SK-N-SH (cell line): ENCODE measurements around the gene COQ8B.

Experiments
- CHD2 ChIP-seq: fragments of 150-350 bp; IDR thresholded peaks from 2 replicates; pipeline ENCODE4 v1.6.1; 2018; ENCODE audit warnings: low read length; ENCODE audit not compliant: partially characterized antibody
- JUND ChIP-seq: IDR thresholded peaks from 2 replicates; pipeline ENCODE4 v1.4.0; 2012
- NFIC ChIP-seq: IDR thresholded peaks from 2 replicates; pipeline ENCODE4 v1.4.0; 2012; ENCODE audit warnings: borderline replicate concordance
- POLR2AphosphoS5 ChIP-seq: IDR thresholded peaks from 2 replicates; pipeline ENCODE4 v1.6.1; 2012; ENCODE audit warnings: low read depth, low read length
- RFX5 ChIP-seq: IDR thresholded peaks from 2 replicates; pipeline ENCODE4 v1.6.1; 2012; ENCODE audit warnings: mild to moderate bottlenecking, improper control_type of control experiment, low read length
- SIN3A ChIP-seq: IDR thresholded peaks from 2 replicates; pipeline ENCODE4 v1.6.1; 2012; ENCODE audit warnings: low read depth, mild to moderate bottlenecking, low read length, moderate library complexity, borderline replicate concordance
- SMC3 ChIP-seq: IDR thresholded peaks from 2 replicates; pipeline ENCODE4 v1.6.1; 2012; ENCODE audit warnings: low read depth, low read length, improper control_type of control experiment
- YY1 ChIP-seq: IDR thresholded peaks from 2 replicates; pipeline ENCODE4 v1.4.0; 2012; ENCODE audit warnings: low read depth, mild to moderate bottlenecking
- TF ChIP-seq, protein P1 (sequence below): fragments of 200-600 bp; sonication (generic); IDR thresholded peaks from 2 replicates; pipeline ENCODE4 v1.6.1; 2017; ENCODE audit warnings: antibody characterized with exemption, mild to moderate bottlenecking, moderate library complexity
- TF ChIP-seq, protein P2 (sequence below): IDR thresholded peaks from 2 replicates; pipeline ENCODE4 v1.4.0; 2012; ENCODE audit warnings: low read depth, borderline replicate concordance
- TF ChIP-seq, protein P3 (sequence below): IDR thresholded peaks from 2 replicates; pipeline ENCODE4 v1.6.1; 2012; ENCODE audit warnings: mild to moderate bottlenecking, low read depth, low read length, moderate library complexity

DNA sequence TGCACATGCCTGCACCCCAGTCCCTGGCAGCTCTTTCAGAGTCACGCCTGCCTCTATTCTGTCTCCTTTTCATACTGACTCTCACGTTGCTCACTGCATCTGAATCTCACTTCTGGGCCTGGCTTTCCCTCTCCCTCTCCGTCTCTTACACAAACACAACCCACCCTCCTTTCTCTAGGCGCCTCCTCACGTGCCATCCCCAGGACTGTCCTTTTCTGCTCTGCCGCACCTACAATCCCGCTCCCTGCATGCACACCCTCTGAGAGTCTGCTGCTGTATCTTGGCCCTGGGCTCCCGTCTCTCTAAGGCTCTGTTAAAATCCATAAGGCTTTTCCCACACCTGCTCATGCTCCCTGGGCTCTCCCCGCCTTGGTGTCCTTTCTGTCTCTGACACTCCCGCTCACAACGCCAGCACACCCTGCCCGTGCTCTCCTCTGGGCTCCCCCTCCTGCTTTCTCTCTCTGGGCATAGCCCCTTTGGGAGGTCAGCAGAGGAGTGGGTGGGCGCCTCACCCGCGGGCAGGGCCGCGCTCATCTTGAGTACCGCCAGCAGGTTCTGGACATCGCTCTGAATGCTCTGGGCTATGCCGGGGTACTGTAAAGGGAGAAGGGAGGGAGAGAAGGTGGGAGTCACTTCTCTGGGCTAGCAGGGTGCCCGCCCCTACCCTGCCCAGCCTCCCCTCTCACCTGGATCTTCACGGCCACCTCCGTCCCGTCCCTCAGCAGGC, 13.5 kb downstream of the COQ8B start:
- no peak for TF ChIP-seq YY1
- TF ChIP-seq, protein P1, sequence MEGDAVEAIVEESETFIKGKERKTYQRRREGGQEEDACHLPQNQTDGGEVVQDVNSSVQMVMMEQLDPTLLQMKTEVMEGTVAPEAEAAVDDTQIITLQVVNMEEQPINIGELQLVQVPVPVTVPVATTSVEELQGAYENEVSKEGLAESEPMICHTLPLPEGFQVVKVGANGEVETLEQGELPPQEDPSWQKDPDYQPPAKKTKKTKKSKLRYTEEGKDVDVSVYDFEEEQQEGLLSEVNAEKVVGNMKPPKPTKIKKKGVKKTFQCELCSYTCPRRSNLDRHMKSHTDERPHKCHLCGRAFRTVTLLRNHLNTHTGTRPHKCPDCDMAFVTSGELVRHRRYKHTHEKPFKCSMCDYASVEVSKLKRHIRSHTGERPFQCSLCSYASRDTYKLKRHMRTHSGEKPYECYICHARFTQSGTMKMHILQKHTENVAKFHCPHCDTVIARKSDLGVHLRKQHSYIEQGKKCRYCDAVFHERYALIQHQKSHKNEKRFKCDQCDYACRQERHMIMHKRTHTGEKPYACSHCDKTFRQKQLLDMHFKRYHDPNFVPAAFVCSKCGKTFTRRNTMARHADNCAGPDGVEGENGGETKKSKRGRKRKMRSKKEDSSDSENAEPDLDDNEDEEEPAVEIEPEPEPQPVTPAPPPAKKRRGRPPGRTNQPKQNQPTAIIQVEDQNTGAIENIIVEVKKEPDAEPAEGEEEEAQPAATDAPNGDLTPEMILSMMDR: no peak
- TF ChIP-seq NFIC: no peak
- TF ChIP-seq CHD2: no peak
- TF ChIP-seq JUND: no peak
- TF ChIP-seq POLR2AphosphoS5: no peak
- no peak for TF ChIP-seq SIN3A
- TF ChIP-seq RFX5: no peak
- TF ChIP-seq, protein P2, sequence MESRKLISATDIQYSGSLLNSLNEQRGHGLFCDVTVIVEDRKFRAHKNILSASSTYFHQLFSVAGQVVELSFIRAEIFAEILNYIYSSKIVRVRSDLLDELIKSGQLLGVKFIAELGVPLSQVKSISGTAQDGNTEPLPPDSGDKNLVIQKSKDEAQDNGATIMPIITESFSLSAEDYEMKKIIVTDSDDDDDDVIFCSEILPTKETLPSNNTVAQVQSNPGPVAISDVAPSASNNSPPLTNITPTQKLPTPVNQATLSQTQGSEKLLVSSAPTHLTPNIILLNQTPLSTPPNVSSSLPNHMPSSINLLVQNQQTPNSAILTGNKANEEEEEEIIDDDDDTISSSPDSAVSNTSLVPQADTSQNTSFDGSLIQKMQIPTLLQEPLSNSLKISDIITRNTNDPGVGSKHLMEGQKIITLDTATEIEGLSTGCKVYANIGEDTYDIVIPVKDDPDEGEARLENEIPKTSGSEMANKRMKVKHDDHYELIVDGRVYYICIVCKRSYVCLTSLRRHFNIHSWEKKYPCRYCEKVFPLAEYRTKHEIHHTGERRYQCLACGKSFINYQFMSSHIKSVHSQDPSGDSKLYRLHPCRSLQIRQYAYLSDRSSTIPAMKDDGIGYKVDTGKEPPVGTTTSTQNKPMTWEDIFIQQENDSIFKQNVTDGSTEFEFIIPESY: no peak
- TF ChIP-seq SMC3: no peak
- TF ChIP-seq, protein P3, sequence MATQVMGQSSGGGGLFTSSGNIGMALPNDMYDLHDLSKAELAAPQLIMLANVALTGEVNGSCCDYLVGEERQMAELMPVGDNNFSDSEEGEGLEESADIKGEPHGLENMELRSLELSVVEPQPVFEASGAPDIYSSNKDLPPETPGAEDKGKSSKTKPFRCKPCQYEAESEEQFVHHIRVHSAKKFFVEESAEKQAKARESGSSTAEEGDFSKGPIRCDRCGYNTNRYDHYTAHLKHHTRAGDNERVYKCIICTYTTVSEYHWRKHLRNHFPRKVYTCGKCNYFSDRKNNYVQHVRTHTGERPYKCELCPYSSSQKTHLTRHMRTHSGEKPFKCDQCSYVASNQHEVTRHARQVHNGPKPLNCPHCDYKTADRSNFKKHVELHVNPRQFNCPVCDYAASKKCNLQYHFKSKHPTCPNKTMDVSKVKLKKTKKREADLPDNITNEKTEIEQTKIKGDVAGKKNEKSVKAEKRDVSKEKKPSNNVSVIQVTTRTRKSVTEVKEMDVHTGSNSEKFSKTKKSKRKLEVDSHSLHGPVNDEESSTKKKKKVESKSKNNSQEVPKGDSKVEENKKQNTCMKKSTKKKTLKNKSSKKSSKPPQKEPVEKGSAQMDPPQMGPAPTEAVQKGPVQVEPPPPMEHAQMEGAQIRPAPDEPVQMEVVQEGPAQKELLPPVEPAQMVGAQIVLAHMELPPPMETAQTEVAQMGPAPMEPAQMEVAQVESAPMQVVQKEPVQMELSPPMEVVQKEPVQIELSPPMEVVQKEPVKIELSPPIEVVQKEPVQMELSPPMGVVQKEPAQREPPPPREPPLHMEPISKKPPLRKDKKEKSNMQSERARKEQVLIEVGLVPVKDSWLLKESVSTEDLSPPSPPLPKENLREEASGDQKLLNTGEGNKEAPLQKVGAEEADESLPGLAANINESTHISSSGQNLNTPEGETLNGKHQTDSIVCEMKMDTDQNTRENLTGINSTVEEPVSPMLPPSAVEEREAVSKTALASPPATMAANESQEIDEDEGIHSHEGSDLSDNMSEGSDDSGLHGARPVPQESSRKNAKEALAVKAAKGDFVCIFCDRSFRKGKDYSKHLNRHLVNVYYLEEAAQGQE: no peak
